ENCODE data around the gene LAMA3.

Gene LAMA3, protein sequence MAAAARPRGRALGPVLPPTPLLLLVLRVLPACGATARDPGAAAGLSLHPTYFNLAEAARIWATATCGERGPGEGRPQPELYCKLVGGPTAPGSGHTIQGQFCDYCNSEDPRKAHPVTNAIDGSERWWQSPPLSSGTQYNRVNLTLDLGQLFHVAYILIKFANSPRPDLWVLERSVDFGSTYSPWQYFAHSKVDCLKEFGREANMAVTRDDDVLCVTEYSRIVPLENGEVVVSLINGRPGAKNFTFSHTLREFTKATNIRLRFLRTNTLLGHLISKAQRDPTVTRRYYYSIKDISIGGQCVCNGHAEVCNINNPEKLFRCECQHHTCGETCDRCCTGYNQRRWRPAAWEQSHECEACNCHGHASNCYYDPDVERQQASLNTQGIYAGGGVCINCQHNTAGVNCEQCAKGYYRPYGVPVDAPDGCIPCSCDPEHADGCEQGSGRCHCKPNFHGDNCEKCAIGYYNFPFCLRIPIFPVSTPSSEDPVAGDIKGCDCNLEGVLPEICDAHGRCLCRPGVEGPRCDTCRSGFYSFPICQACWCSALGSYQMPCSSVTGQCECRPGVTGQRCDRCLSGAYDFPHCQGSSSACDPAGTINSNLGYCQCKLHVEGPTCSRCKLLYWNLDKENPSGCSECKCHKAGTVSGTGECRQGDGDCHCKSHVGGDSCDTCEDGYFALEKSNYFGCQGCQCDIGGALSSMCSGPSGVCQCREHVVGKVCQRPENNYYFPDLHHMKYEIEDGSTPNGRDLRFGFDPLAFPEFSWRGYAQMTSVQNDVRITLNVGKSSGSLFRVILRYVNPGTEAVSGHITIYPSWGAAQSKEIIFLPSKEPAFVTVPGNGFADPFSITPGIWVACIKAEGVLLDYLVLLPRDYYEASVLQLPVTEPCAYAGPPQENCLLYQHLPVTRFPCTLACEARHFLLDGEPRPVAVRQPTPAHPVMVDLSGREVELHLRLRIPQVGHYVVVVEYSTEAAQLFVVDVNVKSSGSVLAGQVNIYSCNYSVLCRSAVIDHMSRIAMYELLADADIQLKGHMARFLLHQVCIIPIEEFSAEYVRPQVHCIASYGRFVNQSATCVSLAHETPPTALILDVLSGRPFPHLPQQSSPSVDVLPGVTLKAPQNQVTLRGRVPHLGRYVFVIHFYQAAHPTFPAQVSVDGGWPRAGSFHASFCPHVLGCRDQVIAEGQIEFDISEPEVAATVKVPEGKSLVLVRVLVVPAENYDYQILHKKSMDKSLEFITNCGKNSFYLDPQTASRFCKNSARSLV (N-terminal part only)

GRCh38 chr18:23689031-23689615 lies at the start of gene LAMA3:
Gene LAMA3 (plus strand): TSS chr18:23689453. CDS start chr18:23689684, 231 bp downstream.
- DNase-seq, result peak; percentile 32

DNA sequence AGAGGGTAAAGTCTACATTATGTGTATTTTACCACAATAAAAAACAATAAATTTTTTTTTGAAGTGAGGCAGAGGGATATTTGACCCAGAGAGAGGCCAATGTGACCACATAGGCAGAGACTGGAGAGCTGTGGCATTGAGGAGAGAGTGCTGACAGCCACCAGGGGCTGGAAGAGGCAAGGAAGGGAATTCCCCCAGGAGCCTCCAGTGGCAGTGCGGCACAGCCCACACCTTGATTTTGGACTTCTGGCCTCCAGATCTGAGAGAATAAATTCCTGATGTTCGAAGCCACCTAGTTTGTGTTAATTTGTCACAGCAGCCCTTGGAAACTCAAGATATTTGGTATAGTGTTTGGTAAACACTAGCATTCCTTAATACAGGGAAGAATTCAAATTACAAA lies 49.2 kb upstream of the LAMA3 start:
- DNase-seq, result no peak

- DNase-seq, result no peak
These were observed 48.0 kb upstream of the LAMA3 start for GRCh38 chr18:23641143-23641720.

GRCh38 chr18:23641937-23642666 lies 47.2 kb upstream of the LAMA3 start:
- DNase-seq, result no peak

DNA sequence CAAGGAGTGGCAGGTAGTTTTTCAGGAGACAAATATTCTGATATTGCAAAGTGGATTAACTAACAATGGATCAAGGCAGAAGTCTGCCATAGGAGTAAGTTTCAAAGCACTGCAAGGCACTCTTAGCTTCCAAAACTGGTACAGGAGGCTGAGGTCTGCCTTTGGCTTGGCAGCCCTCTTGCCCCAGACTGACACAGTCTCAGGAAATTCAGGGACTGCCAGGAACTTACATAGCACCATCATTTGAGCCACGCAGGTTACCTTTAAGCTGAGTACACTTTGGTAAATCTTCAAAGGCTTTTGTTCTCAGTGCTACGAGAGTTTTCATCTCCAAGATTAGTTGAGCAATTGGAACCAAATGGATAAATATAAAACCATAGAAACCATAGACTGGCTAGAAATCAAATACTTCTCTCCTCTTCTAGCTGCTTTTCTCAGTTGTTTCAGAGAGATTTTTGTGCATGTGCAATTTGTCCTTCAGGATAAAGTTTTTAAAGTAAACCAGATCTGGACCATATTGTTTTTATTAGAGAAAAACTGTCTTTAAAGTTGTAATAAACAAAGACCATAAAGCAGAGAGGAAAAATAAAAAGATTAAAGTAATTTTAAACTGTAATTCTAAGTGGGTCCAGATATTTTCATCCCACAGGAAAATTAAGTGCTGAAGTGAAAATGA lies 45.3 kb upstream of the LAMA3 start:
- no peak for DNase-seq

- no peak for DNase-seq
These were observed 43.6 kb upstream of the LAMA3 start for GRCh38 chr18:23645568-23646175.

- DNase-seq, result no peak
These were observed 43.0 kb upstream of the LAMA3 start for GRCh38 chr18:23646282-23646681.

- no peak for DNase-seq
These were observed 40.8 kb upstream of the LAMA3 start for GRCh38 chr18:23648456-23648855.

DNA sequence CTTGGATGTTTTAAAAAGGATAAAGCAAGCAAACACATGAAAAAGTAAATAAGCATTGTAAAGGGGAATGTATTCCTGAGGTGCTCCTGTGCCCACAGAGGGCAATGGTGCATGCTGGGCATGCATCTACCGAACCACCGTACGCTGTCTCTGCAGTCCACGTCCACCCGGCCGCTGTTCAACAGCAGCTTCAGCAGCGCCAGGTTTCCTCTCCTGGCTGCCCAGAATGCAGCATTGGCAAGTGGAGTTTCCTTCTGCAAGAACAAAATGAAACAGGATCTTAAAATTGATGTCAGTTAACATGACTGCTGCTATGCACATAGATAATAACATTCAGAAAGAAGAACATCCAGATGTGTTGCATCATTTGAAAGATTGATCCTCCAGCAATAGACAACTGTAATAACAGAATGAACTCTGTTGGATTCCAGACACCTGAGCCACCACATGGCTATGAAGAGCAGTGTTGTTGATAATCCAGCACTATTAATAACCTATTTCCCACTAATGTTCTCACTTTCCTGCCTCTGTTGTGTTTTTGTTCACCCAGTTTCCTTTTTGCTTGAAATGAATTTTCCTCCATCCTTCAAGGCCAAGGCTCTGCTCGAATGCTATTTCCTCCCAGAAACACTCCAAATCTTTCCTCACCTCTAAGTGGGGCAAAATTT lies 40.2 kb upstream of the LAMA3 start:
- no peak for DNase-seq

GRCh38 chr18:23650968-23651927 lies 38.0 kb upstream of the LAMA3 start:
- DNase-seq, result peak; percentile 75

DNA sequence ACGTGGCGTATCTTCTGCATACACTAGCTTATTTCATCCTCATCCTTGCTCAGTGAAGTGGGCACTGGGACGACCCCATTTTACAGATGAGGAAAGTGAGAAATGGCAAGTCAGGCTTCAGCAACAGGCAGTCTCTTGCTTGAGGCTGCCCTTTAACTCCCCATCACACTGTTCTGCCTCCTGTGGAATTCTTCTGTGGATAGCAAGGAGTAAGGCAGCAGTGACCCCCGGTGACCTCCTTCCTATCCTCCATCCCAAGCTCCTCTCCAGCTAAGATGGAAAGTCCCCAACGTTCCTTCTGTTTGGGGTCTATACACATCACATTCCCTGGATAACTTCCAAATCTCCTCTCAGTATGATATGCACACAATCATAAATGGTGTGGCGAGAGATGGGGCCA lies 37.0 kb upstream of the LAMA3 start:
- no peak for DNase-seq

GRCh38 chr18:23658285-23658684 lies 31.0 kb upstream of the LAMA3 start:
- DNase-seq, result no peak

DNA sequence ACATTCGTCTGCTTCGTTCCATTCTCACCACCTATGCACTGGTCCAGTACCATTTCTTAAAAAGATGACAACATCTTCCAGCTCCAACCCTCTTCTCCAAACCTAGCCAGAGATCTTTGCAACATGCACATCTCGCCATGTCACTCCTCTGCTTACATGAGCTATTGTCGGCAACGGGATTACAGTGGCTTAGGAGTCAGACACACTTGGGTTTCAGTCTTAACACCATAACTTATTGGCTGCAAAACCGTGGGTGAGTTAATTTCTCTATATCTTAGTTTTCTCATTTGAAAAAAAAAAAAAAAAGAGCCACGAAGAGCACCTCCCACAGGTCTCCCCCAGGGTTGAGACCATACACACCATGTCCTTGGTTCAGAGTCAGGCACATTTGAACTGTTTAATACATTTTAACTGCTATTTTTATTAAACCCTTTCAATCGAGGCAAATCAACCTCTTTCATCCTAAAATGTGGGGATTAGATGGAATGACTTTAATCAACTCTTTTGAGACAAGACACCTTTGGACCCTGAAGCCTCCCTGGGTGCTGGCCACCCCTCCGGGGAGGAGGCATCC lies 27.4 kb upstream of the LAMA3 start:
- no peak for DNase-seq

GRCh38 chr18:23662309-23663263 lies 26.7 kb upstream of the LAMA3 start, which contains the start of gene ANKRD29:
Gene ANKRD29 (minus strand): TSS chr18:23662911. CDS start chr18:23662730, 181 bp downstream.
- DNase-seq, result no peak

DNA sequence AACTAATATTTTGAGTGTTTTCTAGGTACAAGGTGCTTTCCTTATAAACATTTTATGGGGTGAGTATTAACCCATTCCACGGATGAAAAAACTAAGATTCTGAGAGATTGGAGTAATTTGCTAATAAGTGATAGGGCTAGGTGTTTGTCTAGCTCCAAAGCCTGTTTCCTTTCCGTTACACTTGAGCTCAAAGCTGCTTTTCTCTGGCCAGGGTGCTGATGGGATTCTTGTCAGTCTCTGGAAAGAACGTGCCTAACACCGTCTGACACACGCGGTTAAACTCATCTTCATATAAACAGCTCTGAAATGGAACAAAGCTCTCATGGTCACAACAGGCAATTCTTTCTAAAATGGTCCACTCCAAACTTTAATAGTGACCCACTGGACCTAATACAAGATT lies 24.6 kb upstream of the LAMA3 start:
- DNase-seq, result no peak

DNA sequence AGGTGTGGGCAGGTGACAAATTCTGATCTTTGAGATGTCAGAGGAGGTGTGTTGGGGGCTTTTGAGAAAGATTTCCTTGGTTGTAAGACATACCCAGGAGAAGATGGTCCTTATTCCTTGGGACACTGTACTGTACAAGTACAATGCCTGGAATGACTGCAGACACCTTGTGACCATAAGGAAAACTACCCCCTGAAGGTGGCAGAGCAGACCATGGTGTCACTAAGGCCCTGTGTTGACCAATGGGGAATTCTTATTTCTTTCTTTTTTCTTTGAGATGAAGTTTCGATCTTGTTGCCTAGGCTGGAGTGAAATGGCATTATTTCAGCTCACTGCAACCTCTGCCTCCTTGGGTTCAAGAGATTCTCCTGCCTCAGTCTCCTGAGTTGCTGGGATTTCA lies 22.1 kb upstream of the LAMA3 start:
- no peak for DNase-seq

DNA sequence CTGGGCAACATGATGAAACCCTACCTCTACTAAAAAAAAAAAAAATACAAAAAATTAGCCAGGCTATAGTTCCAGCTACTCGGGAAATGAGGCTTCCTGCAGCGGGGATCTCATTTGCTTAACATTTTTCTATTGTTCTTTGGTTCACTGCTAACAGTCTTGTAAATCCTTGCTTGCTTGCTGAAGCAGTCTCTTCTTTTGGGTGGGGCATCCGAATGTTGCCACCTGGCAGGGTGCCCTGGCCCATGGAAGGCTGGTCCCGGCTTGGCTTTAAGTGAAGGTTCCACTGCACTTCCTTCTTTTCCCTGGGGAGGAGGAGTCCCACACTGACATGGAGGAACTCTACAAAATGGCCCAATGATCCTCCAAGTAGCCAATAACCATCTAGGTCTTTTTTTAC lies 20.5 kb upstream of the LAMA3 start:
- DNase-seq, result no peak

Data from amniotic stem cell (primary cell).